HG02852 (cell line): ENCODE results near the gene FSD1.
"Not testable (repeated sequence)": the region's sequence is repeated elsewhere in the genome, so short reads cannot be mapped to it uniquely, and the experiment has no call there.

Source experiments
- ATAC-seq: cut with Tn5 transposase; IDR thresholded peaks from one replicate; pipeline ENCODE4 v1.9.1; 2021; ENCODE audit warnings: mild to moderate bottlenecking, moderate library complexity; ENCODE audit not compliant: unreplicated experiment

The FSD1 gene

GRCh38 chr19:4313847-4314490 lies 9.6 kb downstream of the FSD1 start:
- ATAC-seq, result no peak

DNA sequence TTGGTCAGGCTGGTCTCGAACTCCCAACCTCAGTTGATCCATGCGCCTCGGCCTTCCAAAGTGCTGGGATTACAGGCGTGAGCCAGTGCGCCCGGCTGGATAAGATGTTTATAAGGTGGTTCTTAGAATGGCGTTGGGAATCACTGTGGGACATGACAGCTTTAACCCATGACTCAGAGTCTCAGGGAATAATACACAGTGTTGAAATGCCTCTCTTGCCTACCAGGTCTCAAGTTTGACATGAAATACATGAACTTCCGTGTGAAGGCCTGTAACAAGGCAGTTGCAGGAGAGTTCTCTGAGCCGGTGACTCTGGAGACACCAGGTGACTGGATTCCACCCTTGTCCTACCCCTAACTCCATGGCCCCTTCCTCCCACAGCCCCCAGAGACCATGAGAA lies 12.6 kb downstream of the FSD1 start:
- no peak for ATAC-seq

GRCh38 chr19:4318460-4318859 lies 14.1 kb downstream of the FSD1 start:
- no peak for ATAC-seq

GRCh38 chr19:4319067-4319718 lies 14.8 kb downstream of the FSD1 start:
- no peak for ATAC-seq

GRCh38 chr19:4320419-4320818 lies 16.0 kb downstream of the FSD1 start:
- no peak for ATAC-seq

DNA sequence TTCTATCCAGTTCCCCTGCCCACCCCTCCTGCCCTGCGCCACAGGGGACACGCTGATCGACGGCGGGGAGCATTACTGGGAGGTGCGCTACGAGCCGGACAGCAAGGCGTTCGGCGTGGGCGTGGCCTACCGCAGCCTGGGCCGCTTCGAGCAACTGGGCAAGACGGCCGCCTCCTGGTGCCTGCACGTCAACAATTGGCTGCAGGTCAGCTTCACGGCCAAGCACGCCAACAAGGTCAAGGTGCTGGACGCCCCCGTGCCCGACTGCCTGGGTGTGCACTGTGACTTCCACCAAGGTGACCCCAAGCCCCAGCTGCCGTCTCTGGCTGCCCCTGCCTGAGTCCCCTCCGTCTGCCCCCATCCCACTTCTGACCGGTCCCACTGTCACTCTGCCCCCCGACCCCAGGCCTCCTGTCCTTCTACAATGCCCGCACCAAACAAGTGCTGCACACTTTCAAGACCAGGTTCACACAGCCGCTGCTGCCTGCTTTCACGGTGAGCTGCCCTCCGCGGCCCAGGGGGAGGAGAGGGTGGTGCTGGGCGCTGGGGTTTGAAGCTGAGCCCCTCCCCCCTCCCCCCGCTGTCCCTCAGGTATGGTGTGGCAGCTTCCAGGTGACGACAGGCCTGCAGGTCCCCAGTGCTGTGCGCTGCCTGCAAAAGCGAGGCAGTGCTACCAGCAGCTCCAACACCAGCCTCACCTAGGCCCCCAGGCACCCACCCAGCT lies 18.7 kb downstream of the FSD1 start:
- no peak for ATAC-seq

DNA sequence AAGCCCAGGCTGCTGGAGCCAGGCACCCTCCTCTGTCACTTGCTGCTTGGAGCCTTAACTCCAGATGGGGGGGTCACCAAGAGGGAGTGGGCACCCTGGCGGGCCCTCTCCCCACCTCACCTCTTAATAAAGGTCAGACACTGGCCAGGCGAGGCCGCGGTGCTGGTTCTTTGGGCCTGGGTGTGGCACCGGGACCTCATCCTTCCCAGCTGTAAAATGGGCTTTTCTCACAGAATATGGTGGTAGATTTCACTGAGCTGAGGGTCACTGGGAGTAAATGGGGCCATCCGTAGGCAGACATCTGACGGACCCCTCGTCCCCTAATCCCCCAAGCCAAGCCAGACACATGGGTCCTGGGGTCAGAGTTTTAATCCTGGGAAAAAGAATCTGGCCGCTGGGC lies 19.3 kb downstream of the FSD1 start:
- no peak for ATAC-seq

- no peak for ATAC-seq
Observed at GRCh38 chr19:4324228-4324627, 19.8 kb downstream of the FSD1 start.

GRCh38 chr19:4326215-4326836 lies 21.9 kb downstream of the FSD1 start:
- ATAC-seq, result no peak

DNA sequence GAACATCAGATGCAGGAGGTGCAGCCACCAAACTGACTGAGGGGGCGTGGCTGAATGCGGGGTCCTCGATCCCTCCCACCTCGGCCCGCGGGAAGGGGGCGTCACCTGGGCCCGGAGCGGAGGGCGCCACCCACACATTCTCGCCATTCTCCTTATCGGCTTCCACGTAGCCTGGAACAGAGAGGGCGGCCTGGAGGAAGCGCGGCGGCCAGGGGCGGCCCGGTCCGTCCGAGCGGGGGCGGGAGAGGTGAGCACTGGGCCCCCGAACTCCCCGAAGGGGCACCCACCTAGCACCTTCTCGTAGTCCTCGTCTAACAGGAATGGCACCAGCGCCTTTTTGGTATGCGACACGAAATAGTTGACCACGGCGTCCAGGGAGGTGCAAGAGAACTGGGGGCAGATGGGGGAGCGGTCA lies 22.4 kb downstream of the FSD1 start:
- ATAC-seq, result no peak

GRCh38 chr19:4327252-4327876 lies 23.0 kb downstream of the FSD1 start:
- no peak for ATAC-seq

DNA sequence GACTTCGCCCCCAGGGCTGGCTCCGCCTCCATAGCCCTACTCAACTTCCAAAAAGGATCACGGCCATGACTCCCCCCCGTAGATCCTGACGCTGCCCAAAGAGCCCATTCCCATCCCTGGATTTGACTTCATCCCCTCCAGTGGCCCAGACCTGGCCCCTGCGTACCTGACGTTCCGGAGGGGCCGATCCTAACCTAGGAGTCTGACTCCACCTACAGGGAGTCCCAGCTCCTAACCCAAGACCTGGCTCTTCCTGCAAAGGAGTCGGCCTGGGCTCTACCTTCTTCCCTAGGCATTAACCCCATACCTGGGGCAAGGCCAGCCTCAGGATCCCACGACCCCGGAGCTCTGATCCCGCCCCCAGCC lies 23.5 kb downstream of the FSD1 start:
- ATAC-seq, result no peak

DNA sequence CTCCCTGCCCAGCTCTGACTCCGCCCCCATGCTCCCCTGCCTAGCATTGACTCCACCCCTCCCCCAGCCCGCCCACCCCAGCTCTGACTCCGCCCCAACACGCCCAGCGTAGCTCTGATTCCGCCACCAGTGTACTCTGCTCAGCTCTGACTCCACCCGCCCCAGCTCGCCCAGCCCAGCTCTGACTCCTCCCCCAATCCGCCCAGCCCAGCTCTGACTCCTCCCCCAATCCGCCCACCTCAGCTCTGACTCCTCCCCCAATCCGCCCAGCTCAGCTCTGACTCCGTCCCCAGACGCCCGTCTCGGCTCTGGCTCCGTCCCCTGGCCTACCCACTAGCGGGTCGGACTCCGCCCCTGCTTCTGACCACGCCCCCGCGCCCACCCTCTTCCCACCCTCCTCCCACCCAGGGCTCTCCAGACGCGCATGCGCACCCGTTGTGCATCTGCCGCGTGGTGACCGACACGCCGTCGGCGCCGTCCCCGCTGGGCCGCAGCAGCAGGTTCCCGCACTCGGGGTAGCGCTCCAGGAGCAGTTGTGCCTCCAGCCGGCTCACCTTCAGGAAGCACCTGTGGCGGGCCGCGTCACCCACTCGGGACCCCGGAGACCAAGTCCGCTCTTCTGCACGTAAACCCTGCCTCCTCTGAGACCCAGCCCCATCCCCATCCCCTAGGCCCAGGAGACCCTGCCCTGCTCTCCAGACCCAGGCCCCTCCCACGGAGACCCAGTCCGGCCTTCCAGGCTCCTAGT lies 24.0 kb downstream of the FSD1 start:
- peak; percentile 73 for ATAC-seq

DNA sequence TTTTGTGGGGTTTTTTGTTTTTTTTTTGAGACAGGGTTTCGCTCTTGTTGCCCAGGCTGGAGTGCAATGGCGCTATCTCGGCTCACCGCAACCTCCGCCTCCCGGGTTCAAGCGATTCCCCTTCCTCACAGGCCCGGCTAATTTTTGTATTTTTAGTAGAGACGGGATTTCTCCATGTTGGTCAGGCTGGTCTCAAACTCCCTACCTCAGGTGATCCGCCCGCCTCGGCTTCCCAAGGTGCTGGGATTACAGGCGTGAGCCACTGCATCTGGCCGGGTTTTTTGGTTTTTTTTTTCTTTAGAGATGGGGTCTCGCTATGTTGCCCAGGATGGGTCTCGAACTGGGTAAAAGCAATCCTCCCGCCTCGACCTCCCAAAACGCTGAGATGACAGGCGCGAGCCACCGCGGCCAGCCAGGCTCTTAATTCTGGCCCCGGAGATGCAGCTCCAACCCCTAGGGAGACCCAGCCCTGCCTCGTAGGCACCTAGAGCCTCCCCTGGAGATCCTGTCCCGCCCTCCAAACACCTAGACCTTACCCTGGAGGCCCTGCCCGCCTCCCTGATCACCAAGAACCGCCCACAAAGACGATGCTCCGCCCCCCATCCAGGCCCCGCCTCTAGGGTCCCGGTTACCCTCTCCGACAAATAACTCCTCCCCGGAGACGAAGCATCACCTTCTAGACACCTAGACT lies 24.7 kb downstream of the FSD1 start:
- not testable (repeated sequence) for ATAC-seq

DNA sequence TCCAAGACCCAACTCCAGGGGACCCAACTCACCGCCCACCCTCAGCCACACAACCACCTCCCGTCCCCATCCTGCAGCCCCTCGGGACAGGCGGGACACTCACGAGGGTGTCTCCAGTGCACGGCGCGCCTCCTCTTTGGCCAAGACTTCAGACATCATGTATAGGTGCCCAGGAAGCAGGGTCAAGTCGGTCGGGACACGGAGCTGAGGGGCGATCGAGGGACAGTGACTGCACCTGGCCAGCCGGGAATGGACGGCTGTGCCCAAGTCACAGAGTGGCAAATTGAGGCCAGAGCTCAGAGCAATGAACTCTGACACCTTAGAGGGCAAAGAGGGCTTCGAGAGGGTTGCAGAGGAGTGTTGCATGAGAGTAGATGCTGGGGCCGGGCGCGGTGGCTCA lies 25.5 kb downstream of the FSD1 start:
- no peak for ATAC-seq

- ATAC-seq, result no peak
Observed at GRCh38 chr19:4334929-4335570, 30.7 kb downstream of the FSD1 start.

DNA sequence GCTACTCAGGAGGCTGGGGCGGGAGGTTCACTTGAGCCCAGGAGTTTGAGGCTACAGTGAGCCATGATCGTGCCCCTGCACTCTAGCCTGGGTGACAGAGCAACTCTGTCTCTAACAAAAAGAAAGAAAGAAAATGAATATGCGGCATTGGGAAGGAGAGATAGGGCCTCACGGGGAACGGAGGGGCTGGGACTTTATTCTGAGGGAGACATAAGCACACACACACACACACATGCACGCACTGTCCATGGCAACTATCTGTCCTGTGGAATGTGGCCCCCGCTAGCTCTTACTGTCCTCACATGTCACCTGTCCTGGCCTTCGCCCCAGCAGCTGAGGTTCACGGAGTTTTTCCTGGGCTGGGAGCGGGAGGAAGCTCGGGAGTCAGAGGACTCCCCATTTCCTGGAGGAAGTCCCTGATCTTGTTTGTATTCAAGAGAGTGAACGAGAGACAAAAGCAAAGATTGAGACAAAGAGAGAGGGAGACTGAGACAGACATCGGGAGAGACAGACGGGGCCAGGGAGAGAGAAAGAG lies 33.6 kb downstream of the FSD1 start:
- ATAC-seq, result no peak

DNA sequence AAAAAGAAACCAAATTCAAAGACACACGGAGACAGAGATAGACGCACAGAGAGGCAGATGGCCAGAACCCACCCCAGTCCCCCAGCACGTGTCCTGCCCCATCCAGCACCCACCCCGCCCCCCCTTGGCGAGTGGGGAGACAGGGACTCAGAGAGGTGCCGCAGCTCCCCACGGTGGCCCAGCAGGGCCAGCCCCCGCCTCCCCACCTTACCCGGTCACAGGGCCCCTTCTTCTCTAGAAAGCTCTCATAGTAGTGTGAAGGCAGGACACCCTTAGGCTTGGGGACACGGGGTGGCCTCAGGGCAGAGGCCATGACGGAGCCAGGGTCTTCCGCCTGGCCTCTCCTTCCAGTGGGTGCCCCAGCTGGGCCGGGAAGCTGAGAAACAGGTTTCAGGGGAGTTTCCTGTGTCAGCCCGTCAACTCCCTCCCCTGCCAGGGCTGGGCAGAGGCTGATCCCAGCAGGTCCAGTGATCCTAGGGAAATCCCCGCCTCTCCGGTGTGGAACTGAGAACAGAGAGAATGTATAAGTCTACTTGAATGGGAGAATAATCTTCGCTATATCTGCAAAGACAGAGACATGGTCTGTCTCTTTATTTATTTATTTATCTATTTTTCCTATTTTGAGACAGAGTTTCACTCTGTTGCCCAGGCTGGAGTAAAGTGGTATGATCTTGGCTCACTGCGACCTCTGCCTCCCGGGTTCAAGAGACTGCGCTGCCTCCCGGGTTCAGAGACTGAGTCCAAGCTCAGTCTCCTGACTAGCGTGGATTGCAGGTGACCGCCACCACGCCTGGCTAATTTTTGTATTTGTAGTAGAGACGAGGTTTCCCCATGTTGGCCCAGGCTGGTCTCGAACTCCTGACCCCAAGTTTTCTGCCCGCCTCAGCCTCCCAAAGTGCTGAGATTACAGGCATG lies 34.3 kb downstream of the FSD1 start, which contains the start of gene STAP2:
STAP2 (minus strand) TSS at position 387 of the 915 bp plus-strand sequence; CDS start at position 313, 74 bp downstream.
- no peak for ATAC-seq
